K562 (cell line): ENCODE results near the gene FAM241B.

Source experiments
- ARHGAP35 ChIP-seq: fragments of 450-650 bp; IDR thresholded peaks from 2 replicates; pipeline ENCODE4 v1.6.1; 2018; ENCODE audit not compliant: partially characterized antibody
- CEBPB ChIP-seq: fragments of 450-650 bp; IDR thresholded peaks from 2 replicates; pipeline ENCODE4 v1.6.1; 2016; ENCODE audit warnings: missing genetic modification characterization, missing compliant biosample characterization
- CTCF ChIP-seq, 3 experiments: IDR thresholded peaks in 2 of 3; conservative IDR thresholded peaks in 1 of 3; 2 replicates each; pipeline ENCODE4 v1.5.1; 2011 to 2012; ENCODE audit warnings: low read length in 3 of 3, mild to moderate bottlenecking in 3 of 3, control low read depth in 2 of 3, improper control_type of control experiment in 1 of 3, inconsistent platforms in 1 of 3, low read depth in 1 of 3, mixed read lengths in 1 of 3, moderate library complexity in 1 of 3; ENCODE audit not compliant: insufficient read depth in 2 of 3
- SMAD4 ChIP-seq: fragments of 250-450 bp; sonication (Bioruptor Pico); conservative IDR thresholded peaks from 2 replicates; pipeline ENCODE4 v1.8.0; 2021; ENCODE audit warnings: inconsistent platforms, mild to moderate bottlenecking, moderate library complexity

GRCh38 chr10:69663369-69663947, 33.4 kb downstream of the FAM241B start:
- TF ChIP-seq CEBPB (tag) (no peak), CTCF (IDR thresholded peaks at IDR 0.05 in 2 of 3, conservative IDR thresholded peaks at IDR 0.05 in 1 of 3; ENCODE audit: insufficient read depth in 2 of 3, low read depth in 1 of 3, low read length in 3 of 3) (peak; percentile 36 to 45 (median 44); a peak in 5 of 6 replicates), ARHGAP35 (no peak), SMAD4 (no peak)
